ENCODE data around the gene CEP112.

DNA sequence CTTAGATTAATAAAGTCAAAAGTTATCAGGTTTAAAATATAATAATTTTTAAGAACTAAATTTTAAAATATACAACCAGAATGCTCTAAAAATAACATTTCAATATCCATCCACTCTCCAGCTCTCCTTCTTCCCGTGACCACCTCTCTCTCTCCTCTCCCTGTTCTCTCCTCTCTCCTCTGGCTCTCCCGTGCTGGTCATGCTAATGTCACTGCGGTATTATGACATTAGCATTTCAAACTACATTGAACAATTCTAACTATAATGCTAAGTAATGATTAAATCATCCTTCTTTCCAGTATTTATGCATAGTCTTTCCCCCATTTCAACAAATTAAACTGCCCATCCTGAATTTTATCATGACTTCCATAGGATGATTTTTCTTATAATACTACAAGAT lies 154.7 kb downstream of the CEP112 start:
- TF ChIP-seq SNAI2 (CRISPR knock-in tag; IDR thresholded peaks at IDR 0.05) (no peak), PATZ1 (CRISPR knock-in tag; IDR thresholded peaks at IDR 0.05; ENCODE audit: borderline replicate concordance) (no peak), ZFP30 (CRISPR knock-in tag; IDR thresholded peaks at IDR 0.05) (no peak), RARB (CRISPR knock-in tag; IDR thresholded peaks at IDR 0.05) (no peak), CSDC2 (CRISPR knock-in tag; IDR thresholded peaks at IDR 0.05) (no peak)
